Astrocyte of the spinal cord (primary cell): ENCODE measurements around the gene MEP1A.
"Not testable (repeated sequence)": the region's sequence is repeated elsewhere in the genome, so short reads cannot be mapped to it uniquely, and the experiment has no call there.

ENCODE experiments used
- DNase-seq: peaks from one replicate; pipeline ENCODE4 v3.0.0; 2011; ENCODE audit warnings: low read depth, low spot score
- H3K4me3 ChIP-seq: 2 replicates; pipeline ENCODE4 v1.5.1; 2011; ENCODE audit warnings: low read depth, mild to moderate bottlenecking, low read length, moderate library complexity
- in situ Hi-C: cut with HindIII; loops from 2 replicates; pipeline ENCODE4 v1.10.0; 2017; ENCODE audit warnings: low sequenced_read_pairs
- TF ChIP-seq, protein P1 (sequence below): IDR thresholded peaks from 2 replicates; pipeline ENCODE4 v1.5.1; 2012; ENCODE audit warnings: low read depth, mild to moderate bottlenecking, low read length, inconsistent platforms

The MEP1A gene

DNA sequence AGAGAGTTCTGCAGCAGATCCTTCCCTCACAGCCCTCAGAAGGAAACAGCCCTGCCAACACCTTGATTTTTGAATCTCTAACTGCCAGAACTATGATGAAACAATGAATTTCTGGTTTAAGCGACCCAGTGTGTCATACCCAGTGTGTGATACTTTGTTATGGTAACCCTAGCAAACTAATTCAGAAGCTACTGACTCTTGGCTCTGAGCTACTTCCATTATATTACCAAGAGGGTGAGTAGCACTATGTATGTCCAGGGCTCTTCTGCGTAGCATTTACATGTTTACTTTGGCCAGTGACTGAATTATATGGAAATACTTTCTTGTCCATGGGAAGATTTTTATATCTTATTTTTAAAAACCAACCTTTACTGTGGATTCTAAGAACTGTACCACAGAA lies 29.7 kb upstream of the MEP1A start:
- no peak for DNase-seq
- TF ChIP-seq, protein P1, sequence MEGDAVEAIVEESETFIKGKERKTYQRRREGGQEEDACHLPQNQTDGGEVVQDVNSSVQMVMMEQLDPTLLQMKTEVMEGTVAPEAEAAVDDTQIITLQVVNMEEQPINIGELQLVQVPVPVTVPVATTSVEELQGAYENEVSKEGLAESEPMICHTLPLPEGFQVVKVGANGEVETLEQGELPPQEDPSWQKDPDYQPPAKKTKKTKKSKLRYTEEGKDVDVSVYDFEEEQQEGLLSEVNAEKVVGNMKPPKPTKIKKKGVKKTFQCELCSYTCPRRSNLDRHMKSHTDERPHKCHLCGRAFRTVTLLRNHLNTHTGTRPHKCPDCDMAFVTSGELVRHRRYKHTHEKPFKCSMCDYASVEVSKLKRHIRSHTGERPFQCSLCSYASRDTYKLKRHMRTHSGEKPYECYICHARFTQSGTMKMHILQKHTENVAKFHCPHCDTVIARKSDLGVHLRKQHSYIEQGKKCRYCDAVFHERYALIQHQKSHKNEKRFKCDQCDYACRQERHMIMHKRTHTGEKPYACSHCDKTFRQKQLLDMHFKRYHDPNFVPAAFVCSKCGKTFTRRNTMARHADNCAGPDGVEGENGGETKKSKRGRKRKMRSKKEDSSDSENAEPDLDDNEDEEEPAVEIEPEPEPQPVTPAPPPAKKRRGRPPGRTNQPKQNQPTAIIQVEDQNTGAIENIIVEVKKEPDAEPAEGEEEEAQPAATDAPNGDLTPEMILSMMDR: no peak
- in situ Hi-C loops: no loop called here
- H3K4me3 ChIP-seq: no peak overlapping the region

DNA sequence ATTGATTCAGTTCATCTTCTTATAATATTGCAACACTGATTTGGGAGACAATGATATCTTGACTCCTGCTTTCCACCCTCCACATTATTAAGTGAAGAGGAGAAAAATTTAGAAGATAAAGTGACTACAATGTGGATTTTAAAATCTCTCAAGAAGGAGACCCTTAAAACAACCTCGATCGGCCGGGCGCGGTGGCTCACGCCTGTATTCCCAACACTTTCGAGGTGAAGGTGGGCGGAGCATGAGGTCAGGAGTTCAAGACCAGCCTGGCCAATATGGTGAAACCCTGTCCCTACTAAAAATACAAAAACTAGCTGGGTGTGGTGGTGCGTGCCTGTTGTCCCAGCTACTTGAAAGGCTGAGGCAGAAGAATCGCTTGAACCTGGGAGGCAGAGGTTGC lies 28.9 kb upstream of the MEP1A start:
- in situ Hi-C loops, H3K4me3 ChIP-seq, DNase-seq: not testable (repeated sequence)

DNA sequence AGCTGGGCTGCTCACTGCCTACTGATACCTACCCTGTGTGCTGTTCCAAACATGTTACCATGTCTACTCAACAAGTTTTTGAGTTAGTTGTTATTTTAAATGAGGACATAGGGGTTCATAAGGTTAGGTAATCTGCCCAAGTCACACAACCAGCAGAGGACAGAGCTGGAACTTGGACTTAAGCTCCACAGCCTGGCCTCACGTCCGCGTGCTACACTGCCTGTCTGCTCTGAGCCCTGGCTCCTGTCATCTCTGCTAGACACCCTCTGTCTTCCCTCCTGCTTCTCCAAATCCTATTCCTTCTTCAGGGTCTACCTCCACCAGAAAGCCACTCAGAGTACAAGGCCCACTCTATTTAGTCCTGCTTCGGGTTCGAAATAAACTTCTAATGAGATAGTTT lies 28.2 kb upstream of the MEP1A start:
- in situ Hi-C loops: no loop called here
- no peak for DNase-seq
- TF ChIP-seq, protein P1: no peak
- no peak overlapping the region for H3K4me3 ChIP-seq

DNA sequence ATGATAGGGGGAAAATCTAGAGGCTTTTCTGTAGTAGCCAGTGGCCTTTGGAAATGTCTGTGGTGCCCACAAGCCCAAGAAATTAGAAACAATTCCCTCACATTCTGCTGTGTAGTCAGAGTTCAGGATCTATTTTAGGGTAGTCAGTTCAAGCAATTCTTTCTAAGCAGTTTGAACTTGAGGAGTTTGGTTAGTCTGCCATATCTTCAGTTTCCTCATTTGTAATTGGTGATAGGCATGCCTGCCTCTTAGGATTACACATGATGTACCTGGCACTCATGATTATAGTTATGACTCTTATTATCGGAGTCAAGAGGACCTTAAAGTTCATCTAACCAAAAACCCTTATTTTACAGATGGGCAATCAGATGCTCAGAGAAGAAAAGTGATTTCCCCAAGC lies 21.2 kb upstream of the MEP1A start:
- DNase-seq: no peak
- TF ChIP-seq, protein P1: no peak
- in situ Hi-C loops: no loop called here
- H3K4me3 ChIP-seq: no peak overlapping the region

DNA sequence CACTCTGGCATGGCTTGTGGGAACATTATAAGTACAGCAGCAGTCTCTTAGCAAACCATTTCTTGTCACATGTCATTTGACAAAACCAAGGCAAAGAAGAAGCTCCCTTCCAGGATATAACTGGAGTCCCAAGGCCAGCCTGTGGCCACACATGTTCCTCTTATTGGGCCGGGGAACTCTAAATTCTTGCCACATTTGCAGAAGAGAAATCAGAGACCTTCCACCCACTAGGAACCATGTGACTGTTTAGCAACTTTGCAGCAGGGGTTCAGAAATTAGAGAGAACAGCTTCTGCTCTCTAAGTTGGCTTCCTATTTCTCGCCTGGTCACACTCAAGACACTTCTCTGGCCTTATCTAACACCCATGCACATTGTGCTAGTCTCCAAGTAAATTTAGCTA lies 20.4 kb upstream of the MEP1A start:
- in situ Hi-C loops: no loop called here
- no peak for DNase-seq
- TF ChIP-seq, protein P1: no peak

DNA sequence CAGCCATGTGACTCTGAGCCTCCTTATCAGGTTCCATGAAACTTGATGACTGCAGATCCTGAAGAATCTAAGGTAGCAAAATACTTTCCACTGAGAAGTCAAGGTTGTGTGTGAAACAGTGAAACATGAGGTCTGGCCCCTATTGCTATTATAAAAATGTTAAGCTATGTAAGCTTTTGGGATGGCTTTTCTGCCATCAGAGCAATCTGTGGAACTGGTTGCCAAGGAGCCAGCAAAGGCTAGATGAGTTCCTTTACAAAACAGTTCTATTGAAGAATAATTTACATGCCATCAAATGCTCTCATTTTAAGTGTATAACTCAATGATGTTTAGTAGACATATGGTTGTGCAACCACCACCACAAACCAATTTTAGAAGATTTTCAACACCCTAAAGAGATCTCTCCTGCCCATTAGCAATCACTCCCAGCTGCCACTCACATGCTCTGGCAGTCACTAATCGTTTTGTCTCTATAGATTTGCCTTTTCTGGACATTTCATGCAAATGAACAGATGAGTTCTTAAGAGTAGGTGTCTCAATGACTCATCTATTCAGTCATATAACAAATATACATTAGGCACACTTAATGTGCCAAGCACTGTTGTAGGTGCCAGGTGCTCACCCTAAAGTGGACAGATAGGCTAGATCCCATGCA lies 19.9 kb upstream of the MEP1A start:
- DNase-seq: no peak
- H3K4me3 ChIP-seq: no peak overlapping the region
- TF ChIP-seq, protein P1: no peak
- in situ Hi-C loops: no loop called here

More for the DNA sequence above, 20.4 kb upstream of the MEP1A start:
- no peak overlapping the region for H3K4me3 ChIP-seq

DNA sequence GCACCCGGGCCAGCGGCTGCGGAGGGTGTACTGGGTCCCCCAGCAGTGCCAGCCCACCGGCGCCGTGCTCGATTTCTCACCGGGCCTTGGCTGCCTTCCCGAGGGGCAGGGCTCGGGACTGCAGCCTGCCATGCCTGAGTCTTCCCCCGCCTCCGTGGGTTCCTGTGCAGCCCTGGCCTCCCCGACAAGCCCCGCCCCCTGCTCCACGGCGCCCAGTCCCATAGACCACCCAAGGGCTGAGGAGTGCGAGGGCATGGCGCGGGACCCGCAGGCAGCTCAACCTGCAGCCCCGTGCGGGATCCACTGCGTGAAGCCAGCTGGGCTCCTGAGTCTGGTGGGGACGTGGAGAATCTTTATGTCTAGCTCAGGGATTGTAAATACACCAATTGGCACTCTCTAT lies 18.5 kb upstream of the MEP1A start:
- in situ Hi-C loops, DNase-seq, H3K4me3 ChIP-seq: not testable (repeated sequence)

DNA sequence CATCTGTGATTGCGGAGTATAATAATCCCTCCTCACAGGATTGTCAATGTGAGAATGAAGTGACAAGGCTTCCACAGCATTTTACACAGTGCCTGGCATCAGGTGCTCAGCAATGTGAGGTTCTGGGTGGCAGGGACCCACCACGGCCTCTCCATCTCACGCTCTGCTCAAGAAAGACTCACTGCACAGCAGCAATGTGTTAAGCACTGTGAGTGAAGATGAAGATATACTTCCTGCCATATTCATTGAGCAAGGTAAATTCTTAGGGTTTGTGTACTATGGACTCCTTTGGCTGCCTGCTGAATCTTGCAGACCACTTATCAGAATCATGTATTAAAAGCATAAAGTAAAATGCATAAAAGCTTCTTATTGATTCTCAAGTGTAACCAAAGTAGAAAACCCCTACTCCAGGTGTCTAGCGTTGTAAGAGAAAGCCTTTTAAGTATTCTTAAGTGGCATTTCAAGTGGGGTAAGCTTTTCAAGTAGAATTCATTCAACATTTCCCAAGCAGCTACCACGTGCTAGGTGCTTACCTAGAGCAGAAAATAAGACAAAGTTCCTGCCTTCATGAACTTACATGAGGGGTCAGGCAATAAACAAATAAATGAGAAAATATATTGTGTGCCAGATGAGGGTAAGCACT lies 17.0 kb upstream of the MEP1A start:
- no peak overlapping the region for H3K4me3 ChIP-seq
- in situ Hi-C loops: no loop called here
- TF ChIP-seq, protein P1: no peak
- DNase-seq: no peak
